T-helper 2 cell (primary cell): ENCODE results near the gene CRCP.
"Not testable (repeated sequence)": the region's sequence is repeated elsewhere in the genome, so short reads cannot be mapped to it uniquely, and the experiment has no call there.

Experiments used
- DNase-seq, 5 experiments: peaks; one replicate each; pipeline versions ENCODE4 v3.0.0 to v3.0.0-alpha.2; 2012 to 2022

The CRCP gene

GRCh38 chr7:66157060-66157459, 42.4 kb downstream of the CRCP start:
- no peak for DNase-seq

- no peak for DNase-seq
These were observed 48.0 kb downstream of the CRCP start for GRCh38 chr7:66162622-66163021.

GRCh38 chr7:66163186-66163610, 48.6 kb downstream of the CRCP start:
- DNase-seq: no peak

- no peak for DNase-seq
These were observed 49.7 kb downstream of the CRCP start for GRCh38 chr7:66164356-66164755.

- no peak for DNase-seq
These were observed 53.2 kb downstream of the CRCP start for GRCh38 chr7:66167773-66168387.

GRCh38 chr7:66169616-66170015, 55.0 kb downstream of the CRCP start:
- DNase-seq: no peak

GRCh38 chr7:66170309-66171231, 55.9 kb downstream of the CRCP start:
- DNase-seq: no peak

- not testable (repeated sequence) for DNase-seq
These were observed 58.1 kb downstream of the CRCP start for GRCh38 chr7:66172536-66173401.

- no peak for DNase-seq
These were observed 59.2 kb downstream of the CRCP start for GRCh38 chr7:66173856-66174255.

GRCh38 chr7:66175006-66175405, 60.4 kb downstream of the CRCP start:
- DNase-seq: not testable (repeated sequence)

- DNase-seq: no peak
These were observed 62.3 kb downstream of the CRCP start for GRCh38 chr7:66176914-66177313.

- DNase-seq: no peak
These were observed 63.6 kb downstream of the CRCP start for GRCh38 chr7:66178258-66178657.

GRCh38 chr7:66181329-66181728, 66.7 kb downstream of the CRCP start:
- DNase-seq: no peak

GRCh38 chr7:66181845-66182244, 67.2 kb downstream of the CRCP start:
- DNase-seq: no peak

- no peak for DNase-seq
These were observed 68.3 kb downstream of the CRCP start for GRCh38 chr7:66182920-66183319.

- no peak for DNase-seq
These were observed 69.1 kb downstream of the CRCP start for GRCh38 chr7:66183700-66184099.

GRCh38 chr7:66185680-66186187, 71.1 kb downstream of the CRCP start:
- no peak for DNase-seq

- no peak for DNase-seq
These were observed 72.3 kb downstream of the CRCP start for GRCh38 chr7:66186991-66187390.

- no peak for DNase-seq
These were observed 73.3 kb downstream of the CRCP start for GRCh38 chr7:66187905-66188304.

GRCh38 chr7:66188645-66189044, 74.0 kb downstream of the CRCP start:
- DNase-seq: no peak

GRCh38 chr7:66189695-66190503, 75.3 kb downstream of the CRCP start:
- DNase-seq: no peak

GRCh38 chr7:66190504-66190857, 75.8 kb downstream of the CRCP start:
- DNase-seq: no peak
